SK-N-SH (cell line): ENCODE results near the gene EXOC6B.

ENCODE experiments used
- CTCF ChIP-seq: fragments of 200-600 bp; sonication (generic); IDR thresholded peaks from 2 replicates; pipeline ENCODE4 v1.6.1; 2017; ENCODE audit warnings: antibody characterized with exemption, mild to moderate bottlenecking, moderate library complexity
- FOSL2 ChIP-seq: IDR thresholded peaks from 2 replicates; pipeline ENCODE4 v1.4.0; 2012; ENCODE audit warnings: low read depth, mild to moderate bottlenecking, moderate library complexity, borderline replicate concordance
- RAD21 ChIP-seq: IDR thresholded peaks from 2 replicates; pipeline ENCODE4 v1.6.1; 2012; ENCODE audit warnings: mild to moderate bottlenecking, low read length
- TAF1 ChIP-seq: IDR thresholded peaks from 2 replicates; pipeline ENCODE4 v1.6.1; 2012; ENCODE audit warnings: low read depth, mild to moderate bottlenecking, low read length, moderate library complexity, borderline replicate concordance

- TF ChIP-seq CTCF (no peak), FOSL2 (no peak), RAD21 (no peak), TAF1 (no peak)
Measured at GRCh38 chr2:72782520-72782919, 43.3 kb downstream of the EXOC6B start.
